T1000 (cell line): Measurements from ENCODE around the gene CORO2B.
"Not testable (repeated sequence)": the region's sequence is repeated elsewhere in the genome, so short reads cannot be mapped to it uniquely, and the experiment has no call there.

Experiments used
- DNase-seq: peaks from one replicate; lab custom pipeline; 2025; ENCODE audit warnings: mixed read lengths; lab: John Stamatoyannopoulos, UW

CORO2B gene

GRCh38 chr15:68730976-68731897 is 152.4 kb downstream of the CORO2B start:
- DNase-seq = no peak

DNA sequence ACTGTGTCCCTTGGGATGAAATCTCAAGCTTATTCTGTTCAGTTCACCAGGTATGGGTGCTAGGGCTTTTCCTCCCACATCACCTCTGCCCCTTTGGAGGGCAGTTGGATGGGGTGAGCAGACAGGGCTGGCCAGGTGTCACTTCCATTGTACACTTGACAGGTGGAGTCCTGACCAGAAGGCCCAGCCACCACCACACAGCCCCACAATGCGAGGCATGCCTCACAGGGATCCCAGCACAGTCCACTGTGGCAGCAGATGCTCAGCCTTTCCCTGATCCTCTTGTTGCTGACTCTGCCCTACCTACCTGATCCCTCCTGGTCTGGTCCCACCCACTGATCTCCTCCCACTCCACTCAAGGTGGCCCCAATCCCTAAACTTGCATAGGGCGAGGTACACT is 153.7 kb downstream of the CORO2B start:
- no peak for DNase-seq

- no peak for DNase-seq
Measured at GRCh38 chr15:68733666-68734065, 154.9 kb downstream of the CORO2B start.

GRCh38 chr15:68734352-68734751 is 155.6 kb downstream of the CORO2B start:
- no peak for DNase-seq

DNA sequence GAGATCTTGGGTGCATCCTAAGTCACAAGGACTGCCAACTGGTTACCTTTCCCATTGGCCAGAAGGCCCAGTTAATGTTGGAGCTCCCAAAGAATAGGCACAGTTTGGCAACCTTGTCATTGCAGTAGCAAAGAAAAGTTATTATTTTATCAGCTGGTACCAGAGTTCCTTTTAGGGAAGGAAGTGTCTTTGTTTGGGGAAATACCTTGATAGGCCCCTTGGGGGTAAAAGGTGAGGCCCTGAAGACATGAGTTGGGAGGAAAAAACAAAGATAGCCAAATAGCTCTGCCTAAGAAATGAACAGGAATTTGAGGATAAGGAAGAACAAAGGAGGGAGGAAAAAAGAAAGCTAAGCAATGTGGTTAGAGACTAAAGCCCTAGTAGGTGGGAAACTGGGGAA is 156.1 kb downstream of the CORO2B start:
- DNase-seq = no peak

GRCh38 chr15:68735610-68736009 is 156.8 kb downstream of the CORO2B start:
- DNase-seq = no peak

DNA sequence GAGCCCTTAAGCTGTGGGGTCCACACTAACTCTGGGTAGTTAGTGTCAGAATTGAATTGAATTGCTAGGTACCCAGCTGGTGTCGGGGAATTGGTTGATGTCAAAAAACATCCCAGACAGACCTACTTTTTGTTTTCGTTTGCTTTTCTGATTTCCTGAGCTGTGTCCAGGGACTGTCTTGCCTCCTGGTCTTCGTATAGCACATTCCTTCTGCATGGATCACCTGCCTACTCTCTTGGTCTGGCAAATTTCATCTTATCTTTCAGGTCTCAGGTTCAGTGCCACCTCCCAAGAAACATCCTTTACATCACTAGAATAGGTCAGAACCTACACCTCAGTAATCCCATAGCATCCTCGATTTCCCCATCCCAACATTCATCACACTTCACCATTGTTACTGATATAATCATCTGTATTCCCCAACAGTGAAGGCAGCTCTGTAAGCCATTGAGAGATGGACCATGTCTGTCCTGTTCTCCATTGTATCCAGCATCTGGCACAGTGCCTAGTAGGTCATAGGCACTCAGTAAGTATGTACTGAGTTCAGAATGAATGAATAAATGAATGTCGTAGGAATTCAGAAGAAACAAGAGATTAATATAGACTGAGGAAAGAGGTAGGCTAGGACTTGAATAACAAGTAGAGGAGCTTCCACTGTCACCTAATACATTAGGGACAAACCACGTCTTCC is 160.7 kb downstream of the CORO2B start:
- DNase-seq = no peak

DNA sequence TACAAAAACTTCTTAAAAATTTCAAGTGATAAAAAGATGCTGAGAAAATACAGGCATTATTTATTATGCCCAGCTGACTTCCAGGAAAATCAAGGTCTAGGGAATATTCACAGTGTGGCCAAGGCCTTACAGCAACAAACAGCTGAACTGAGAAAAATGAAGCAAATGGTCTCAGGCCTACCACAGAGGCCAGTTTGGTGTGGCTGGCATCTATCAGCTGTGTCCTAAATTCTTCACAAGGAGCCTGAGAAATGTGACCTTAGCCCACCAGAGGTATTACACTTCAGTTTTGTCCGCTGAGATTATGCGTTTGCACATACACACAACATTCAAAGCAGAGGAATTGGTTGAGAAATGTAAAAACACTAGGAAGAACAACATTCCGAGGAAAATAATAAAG is 164.5 kb downstream of the CORO2B start:
- no peak for DNase-seq

DNA sequence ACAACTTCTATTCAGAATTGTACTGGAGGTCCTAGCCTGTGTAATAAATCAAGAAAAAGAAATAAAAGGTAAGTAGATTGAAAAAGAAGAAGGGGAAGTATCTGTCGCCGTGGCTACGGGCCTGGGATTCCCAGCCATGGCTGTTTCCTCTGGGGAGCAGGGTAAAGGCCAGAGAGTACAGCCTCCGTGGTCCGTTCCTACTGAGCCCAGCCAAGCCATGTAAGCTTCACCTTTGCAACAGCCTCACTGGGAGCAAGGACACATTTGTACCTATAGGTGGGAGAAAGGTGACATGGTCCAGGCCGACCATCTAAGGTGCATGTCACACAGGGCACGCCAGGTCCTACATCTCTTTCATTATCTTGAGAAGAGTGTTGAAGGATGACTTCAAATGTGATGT is 170.6 kb downstream of the CORO2B start:
- no peak for DNase-seq

GRCh38 chr15:68749793-68750192 is 171.0 kb downstream of the CORO2B start:
- DNase-seq = no peak

DNA sequence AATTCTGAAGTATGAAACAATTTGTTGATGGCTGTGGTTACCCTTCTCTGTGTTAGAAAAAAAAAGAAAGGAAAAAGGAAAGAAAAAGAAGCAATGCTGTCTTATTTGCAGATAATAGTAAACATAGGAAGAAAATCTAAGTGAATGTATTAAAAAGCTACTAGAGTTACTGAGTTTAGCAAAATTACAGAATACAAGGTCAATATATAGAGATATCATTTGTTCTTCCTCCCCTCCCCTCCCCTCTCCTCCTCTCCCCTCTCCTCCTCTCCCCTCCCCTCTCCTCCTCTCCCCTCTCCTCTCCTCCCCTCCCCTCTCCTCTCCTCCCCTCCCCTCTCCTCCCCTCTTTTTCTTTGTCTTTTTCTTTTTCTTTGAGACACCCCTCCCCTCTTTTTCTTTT is 172.8 kb downstream of the CORO2B start:
- DNase-seq = no peak

GRCh38 chr15:68755731-68756130 is 176.9 kb downstream of the CORO2B start:
- no peak for DNase-seq

- not testable (repeated sequence) for DNase-seq
Measured at GRCh38 chr15:68759982-68760579, 181.3 kb downstream of the CORO2B start.

- no peak for DNase-seq
Measured at GRCh38 chr15:68763063-68763462, 184.3 kb downstream of the CORO2B start.

DNA sequence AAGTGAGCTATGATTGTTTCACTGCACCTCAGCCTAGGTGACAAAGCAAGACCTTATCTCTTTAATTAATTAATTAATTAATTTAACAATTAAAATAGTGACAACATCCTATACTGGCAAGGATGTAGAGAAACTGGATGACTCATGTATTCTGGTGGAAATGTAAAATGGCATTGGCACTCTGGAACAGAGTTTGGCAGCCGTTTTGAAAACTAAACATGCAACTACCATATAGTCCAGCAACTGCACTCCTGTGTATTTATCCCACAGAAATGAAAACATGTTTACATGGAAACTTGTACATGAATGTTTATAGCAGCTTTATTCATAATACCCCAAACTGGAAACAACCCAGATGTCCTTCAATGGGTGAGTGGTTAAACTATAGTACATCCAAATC is 185.3 kb downstream of the CORO2B start:
- no peak for DNase-seq

- DNase-seq = no peak
Measured at GRCh38 chr15:68765602-68766368, 187.0 kb downstream of the CORO2B start.

DNA sequence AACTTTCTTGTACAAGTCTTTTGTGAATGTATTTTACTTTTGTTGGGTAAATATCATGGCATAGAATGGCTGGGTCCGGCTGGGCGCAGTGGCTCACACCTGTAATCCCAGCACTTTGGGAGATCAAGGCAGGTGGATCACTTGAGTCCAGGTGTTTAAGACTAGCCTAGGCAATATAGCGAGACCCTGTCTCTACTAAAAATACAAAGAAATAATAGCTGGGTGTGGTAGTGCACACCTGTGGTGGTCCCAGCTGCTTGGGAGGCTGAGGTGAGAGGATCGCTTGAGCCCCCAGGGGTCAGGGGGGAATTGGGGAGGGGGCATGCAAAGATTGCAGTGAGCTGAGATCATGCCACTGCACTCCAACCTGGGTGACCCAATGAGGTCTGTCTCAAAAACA is 189.0 kb downstream of the CORO2B start:
- no peak for DNase-seq

DNA sequence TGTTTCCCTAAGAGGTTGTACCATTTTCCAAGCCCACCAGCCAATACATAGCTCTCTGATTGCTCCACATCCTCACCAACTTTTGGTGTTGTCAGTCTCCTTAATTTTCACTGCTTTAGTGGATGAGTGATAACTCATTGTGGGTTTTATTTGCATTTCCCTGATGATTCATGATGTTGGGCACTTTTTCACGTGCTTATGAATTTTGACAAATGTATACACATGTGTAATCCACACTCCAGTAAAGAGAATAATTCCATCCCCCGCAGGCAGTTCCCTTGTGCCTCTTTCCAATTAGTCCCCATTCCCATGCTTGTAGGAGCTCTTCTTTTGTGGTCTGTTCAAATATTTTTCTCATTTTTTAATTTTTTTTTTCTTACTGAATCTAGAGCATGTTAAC is 189.5 kb downstream of the CORO2B start:
- no peak for DNase-seq

DNA sequence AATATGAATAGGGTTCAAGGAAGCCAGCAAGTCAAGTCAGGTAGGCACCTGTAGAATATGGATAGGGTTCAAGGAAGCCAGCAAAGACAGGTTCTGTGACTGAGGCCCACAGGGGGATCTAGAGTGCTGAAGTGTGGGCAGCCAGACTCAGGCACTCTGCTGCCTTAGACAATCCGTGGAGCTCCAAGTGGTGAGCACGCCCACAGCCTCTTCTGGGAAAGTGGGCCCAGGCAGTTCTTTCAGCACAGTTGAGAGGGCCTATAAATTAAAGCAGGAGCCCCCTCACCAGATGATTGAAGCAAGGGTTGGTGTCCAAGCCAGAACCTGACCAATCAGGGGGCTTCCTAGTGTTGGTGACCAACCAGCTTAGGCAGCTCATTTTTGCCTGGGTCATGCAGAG is 190.9 kb downstream of the CORO2B start:
- DNase-seq = no peak

GRCh38 chr15:68770216-68770615 is 191.4 kb downstream of the CORO2B start:
- DNase-seq = no peak

- DNase-seq = no peak
Measured at GRCh38 chr15:68773036-68773435, 194.2 kb downstream of the CORO2B start.

GRCh38 chr15:68774120-68774519 is 195.3 kb downstream of the CORO2B start:
- no peak for DNase-seq
